Measurements from ENCODE around the gene CA6.
"Not testable (repeated sequence)": the region's sequence is repeated elsewhere in the genome, so short reads cannot be mapped to it uniquely, and the experiment has no call there.

CA6 gene

GRCh38 chr1:8966606-8967005, 20.9 kb downstream of the CA6 start:
- no peak overlapping the region for H3K4me3 ChIP-seq (ENCODE audit: low read depth, low read length)
- H2AFZ ChIP-seq: no peak overlapping the region
- no peak overlapping the region for H3K9ac ChIP-seq
- TF ChIP-seq CTCF (IDR thresholded peaks at IDR 0.05): no peak
- no peaks in the 10 kb centered on the region for H3K27me3 ChIP-seq (ENCODE audit: control insufficient read depth, insufficient read depth, low read length)
- no peaks in the 10 kb centered on the region for H3K36me3 ChIP-seq (ENCODE audit: control insufficient read depth, insufficient read depth, low read length)
- no peak overlapping the region for H3K4me2 ChIP-seq (ENCODE audit: low read length)
- no peak overlapping the region for H3K27ac ChIP-seq
- no peaks in the 10 kb centered on the region for H3K4me1 ChIP-seq
- no peaks in the 10 kb centered on the region for H3K79me2 ChIP-seq
- no peaks in the 10 kb centered on the region for H3K9me3 ChIP-seq (ENCODE audit: control insufficient read depth, low read length)

DNA sequence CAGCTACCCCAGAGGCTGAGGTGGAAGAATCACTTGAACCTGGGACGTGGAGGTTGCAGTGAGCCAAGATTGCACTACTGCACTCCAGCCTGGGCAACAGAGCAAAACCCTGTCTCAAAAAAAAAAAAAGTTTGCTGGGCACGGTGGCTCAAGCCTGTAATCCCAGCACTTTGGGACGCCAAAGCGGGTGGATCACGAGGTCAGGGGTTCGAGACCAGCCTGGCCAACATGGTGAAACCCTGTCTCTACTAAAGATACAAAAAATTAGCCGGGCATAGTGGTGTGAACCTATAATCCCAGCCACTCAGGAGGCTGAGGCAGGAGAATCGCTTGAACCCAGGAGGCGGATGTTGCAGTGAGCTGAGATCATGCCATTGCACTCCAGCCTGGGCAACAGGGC, 23.2 kb downstream of the CA6 start:
- not testable (repeated sequence) for H3K27ac ChIP-seq; H3K79me2 ChIP-seq; H3K9me3 ChIP-seq (ENCODE audit: control insufficient read depth, low read length); H3K4me2 ChIP-seq (ENCODE audit: low read length); H3K36me3 ChIP-seq (ENCODE audit: control insufficient read depth, insufficient read depth, low read length); H3K9ac ChIP-seq; H3K4me3 ChIP-seq (ENCODE audit: low read depth, low read length); H2AFZ ChIP-seq; H3K4me1 ChIP-seq; H3K27me3 ChIP-seq (ENCODE audit: control insufficient read depth, insufficient read depth, low read length)

GRCh38 chr1:8969937-8970336, 24.3 kb downstream of the CA6 start:
- Histone ChIP-seq H3K4me2 (ENCODE audit: low read length) (no peak overlapping the region), H3K79me2 (no peaks in the 10 kb centered on the region), H3K9ac (no peak overlapping the region), H3K4me3 (ENCODE audit: low read depth, low read length) (no peak overlapping the region), H3K36me3 (ENCODE audit: control insufficient read depth, insufficient read depth, low read length) (no peaks in the 10 kb centered on the region), H3K9me3 (ENCODE audit: control insufficient read depth, low read length) (no peaks in the 10 kb centered on the region), H3K27ac (no peak overlapping the region), H2AFZ (no peak overlapping the region), H3K27me3 (ENCODE audit: control insufficient read depth, insufficient read depth, low read length) (no peaks in the 10 kb centered on the region), H3K4me1 (no peaks in the 10 kb centered on the region)
- TF ChIP-seq CTCF (IDR thresholded peaks at IDR 0.05): no peak

GRCh38 chr1:8970870-8971337, 25.2 kb downstream of the CA6 start:
- no peak overlapping the region for H2AFZ ChIP-seq
- H3K4me1 ChIP-seq: no peaks in the 10 kb centered on the region
- no peaks in the 10 kb centered on the region for H3K36me3 ChIP-seq (ENCODE audit: control insufficient read depth, insufficient read depth, low read length)
- no peak for TF ChIP-seq CTCF (IDR thresholded peaks at IDR 0.05)
- H3K4me2 ChIP-seq (ENCODE audit: low read length): no peak overlapping the region
- no peak overlapping the region for H3K4me3 ChIP-seq (ENCODE audit: low read depth, low read length)
- H3K27ac ChIP-seq: no peak overlapping the region
- no peaks in the 10 kb centered on the region for H3K27me3 ChIP-seq (ENCODE audit: control insufficient read depth, insufficient read depth, low read length)
- H3K79me2 ChIP-seq: no peaks in the 10 kb centered on the region
- no peaks in the 10 kb centered on the region for H3K9me3 ChIP-seq (ENCODE audit: control insufficient read depth, low read length)
- no peak overlapping the region for H3K9ac ChIP-seq

DNA sequence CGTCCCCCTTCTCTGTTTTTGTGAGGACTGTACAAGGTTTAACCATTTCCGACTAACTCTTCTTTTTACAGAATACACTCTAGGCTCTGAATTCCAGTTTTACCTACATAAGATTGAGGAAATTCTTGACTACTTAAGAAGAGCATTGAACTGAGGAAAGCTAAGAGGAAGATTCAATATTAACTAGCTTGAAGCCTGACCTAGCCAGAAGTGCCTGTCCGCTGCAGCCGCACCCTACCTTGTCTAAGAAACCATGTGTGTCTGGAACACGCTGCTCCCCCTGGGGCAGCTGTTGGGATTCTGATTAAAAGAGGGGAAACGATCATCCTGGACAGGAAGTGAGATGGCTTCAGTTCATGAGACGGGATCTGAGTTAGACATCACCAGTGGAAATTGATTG, 28.9 kb downstream of the CA6 start:
- Histone ChIP-seq H3K9ac (no peak overlapping the region), H3K4me1 (no peaks in the 10 kb centered on the region), H3K4me2 (ENCODE audit: low read length) (no peak overlapping the region), H3K79me2 (no peaks in the 10 kb centered on the region), H3K27me3 (ENCODE audit: control insufficient read depth, insufficient read depth, low read length) (no peaks in the 10 kb centered on the region), H3K36me3 (ENCODE audit: control insufficient read depth, insufficient read depth, low read length) (no peaks in the 10 kb centered on the region), H2AFZ (no peak overlapping the region), H3K27ac (no peak overlapping the region), H3K9me3 (ENCODE audit: control insufficient read depth, low read length) (no peaks in the 10 kb centered on the region), H3K4me3 (ENCODE audit: low read depth, low read length) (no peak overlapping the region)
- TF ChIP-seq CTCF (IDR thresholded peaks at IDR 0.05): no peak

All from parathyroid adenoma (tissue), 2 donors.